GM19397 (cell line): ENCODE data around the gene FOXE3.
A peak's percentile ranks its signal among the peaks of the same experiment; 100 is the strongest.

Source experiments
- ATAC-seq: cut with Tn5 transposase; IDR thresholded peaks from one replicate; pipeline ENCODE4 v1.9.1; 2021; ENCODE audit warnings: mild to moderate bottlenecking, moderate library complexity; ENCODE audit not compliant: unreplicated experiment

FOXE3 gene

DNA sequence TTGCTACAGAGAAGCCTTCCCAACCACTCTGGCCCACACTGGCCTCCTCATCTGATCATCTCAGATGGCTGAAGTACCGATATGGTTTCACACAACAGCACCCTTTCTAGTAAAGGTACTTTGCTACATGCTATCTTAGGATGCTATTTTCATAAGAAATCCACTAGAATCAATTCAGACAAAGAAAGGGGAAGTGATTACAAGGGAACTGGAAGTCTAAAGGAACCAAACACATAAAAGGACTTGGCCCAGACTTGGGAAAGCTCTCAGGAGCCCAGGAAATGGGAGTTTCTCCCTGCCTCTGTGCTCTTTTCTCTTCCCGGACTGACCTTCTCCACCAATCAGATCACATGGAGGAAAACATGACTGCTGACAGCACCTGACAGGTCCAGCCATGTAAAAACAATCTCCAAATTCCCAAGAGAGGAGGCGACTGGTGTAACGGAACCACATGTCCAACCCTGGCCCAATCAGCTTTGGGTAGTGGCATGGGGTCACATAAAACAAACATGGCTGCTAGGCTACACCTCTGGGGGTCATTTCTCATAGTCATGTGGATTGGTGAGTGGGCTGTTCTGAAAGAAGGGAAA lies 12.7 kb upstream of the FOXE3 start:
- no peak for ATAC-seq

GRCh38 chr1:47405697-47406096 lies 10.4 kb upstream of the FOXE3 start:
- ATAC-seq, result no peak

- ATAC-seq, result no peak
Measured at GRCh38 chr1:47406966-47407365, 9.1 kb upstream of the FOXE3 start.

DNA sequence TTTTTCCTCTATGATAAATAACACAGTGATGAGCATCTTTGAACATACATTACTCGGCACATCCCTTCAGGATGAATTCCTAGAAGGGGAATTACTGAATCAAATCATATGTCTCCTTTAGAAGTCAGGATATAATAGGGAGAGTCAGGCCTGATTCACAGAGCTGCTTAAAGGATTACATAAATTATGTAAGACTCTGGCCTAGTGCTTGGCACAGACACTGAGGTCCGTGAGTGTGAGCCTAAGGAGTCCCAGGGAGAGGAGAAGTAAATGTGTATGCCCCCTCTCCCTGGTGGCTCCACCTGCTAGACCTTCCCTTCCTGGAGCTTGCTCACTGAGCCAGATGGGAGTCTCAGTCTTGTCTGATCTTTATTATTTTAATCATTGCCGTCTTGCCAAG lies 8.6 kb upstream of the FOXE3 start:
- no peak for ATAC-seq

- ATAC-seq, result no peak
Measured at GRCh38 chr1:47409311-47410067, 6.6 kb upstream of the FOXE3 start.

GRCh38 chr1:47410068-47410455 lies 6.0 kb upstream of the FOXE3 start:
- ATAC-seq, result no peak

- no peak for ATAC-seq
Measured at GRCh38 chr1:47411436-47411835, 4.6 kb upstream of the FOXE3 start.

DNA sequence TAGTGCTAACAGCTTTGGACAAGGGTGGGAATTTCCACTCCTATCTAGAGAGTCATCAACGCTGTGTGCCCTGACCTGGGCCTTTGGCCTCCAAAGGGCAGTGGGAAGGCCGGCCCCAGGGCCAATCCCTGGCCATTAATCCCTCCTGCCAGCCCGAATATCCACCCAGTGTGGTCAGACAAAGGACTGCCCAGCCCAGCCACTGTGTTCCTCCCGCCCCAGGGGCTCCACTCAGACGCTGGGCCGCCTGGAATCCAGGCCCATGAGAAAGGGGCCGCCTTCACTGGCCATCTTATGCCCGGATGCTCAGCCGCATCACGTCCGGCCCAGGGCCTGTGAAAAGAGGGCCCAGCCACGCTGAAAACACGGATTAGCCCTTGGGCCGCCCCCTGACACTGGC lies 3.6 kb upstream of the FOXE3 start:
- ATAC-seq, result no peak

GRCh38 chr1:47416319-47417169 lies 459 bp downstream of the FOXE3 start:
- ATAC-seq, result no peak

GRCh38 chr1:47417170-47418044 lies 1.3 kb downstream of the FOXE3 start:
- ATAC-seq, result no peak

DNA sequence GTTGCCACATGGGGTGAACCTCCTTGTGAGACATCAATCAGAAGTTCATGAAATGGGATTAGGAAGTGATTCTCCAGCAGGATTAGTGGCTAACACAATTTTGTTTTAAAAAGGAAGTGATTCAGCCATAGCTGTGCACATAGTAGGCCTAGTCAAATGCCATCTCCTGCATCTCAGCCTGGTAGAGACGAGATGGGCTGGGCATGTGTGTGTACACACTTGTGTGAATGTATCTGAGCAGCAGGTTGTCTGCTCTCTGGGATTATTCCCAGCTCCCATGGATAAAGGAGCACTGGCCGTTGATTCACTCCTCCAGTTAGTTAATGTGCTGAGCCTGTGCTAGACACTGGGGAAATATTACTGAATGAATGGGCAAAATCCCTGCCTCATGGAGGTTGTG lies 2.0 kb downstream of the FOXE3 start:
- ATAC-seq, result no peak

- no peak for ATAC-seq
Measured at GRCh38 chr1:47418681-47419325, 2.7 kb downstream of the FOXE3 start.

GRCh38 chr1:47420547-47420946 lies 4.5 kb downstream of the FOXE3 start:
- no peak for ATAC-seq

DNA sequence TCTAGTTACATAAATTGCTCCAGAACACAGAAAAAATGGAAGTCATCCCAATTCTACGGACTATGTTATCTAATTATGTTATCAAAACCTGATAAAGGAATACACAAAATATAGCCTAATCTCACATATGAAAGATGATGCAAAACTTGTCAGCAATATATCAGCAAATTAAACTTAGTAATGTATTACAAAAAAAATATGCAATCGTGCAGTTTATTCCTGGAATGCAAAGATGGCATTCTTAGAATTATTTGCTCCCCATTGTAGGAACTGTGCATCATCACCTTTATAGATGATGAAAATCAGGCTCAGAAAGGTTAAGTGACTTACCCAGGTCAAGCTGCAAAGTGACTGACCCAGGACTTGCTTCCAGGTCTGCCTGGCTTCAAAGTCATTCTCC lies 7.8 kb downstream of the FOXE3 start:
- no peak for ATAC-seq

GRCh38 chr1:47424336-47424982 lies 8.4 kb downstream of the FOXE3 start:
- no peak for ATAC-seq

DNA sequence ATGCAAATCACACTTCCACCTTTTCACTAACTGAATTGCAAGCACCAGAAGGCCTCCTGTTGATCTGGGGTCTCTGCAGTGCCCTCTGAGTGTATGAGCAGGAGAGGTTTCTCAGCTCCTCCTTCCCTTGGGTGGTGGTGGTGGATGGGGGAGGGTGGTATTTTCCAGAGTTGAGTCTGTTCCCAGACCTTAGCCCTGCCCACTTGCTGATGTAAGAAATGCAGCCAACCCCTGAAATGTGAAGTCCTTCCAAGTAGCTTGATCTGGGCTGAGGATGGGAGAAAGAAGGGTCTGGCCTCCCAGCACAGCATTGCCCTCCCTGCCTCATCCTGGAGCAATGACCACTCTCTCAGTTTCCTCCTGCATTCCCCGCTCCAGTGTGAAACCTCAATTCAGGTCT lies 15.4 kb downstream of the FOXE3 start:
- ATAC-seq, result no peak

- ATAC-seq, result peak; percentile 34
Measured at GRCh38 chr1:47432071-47433036, 16.3 kb downstream of the FOXE3 start.

DNA sequence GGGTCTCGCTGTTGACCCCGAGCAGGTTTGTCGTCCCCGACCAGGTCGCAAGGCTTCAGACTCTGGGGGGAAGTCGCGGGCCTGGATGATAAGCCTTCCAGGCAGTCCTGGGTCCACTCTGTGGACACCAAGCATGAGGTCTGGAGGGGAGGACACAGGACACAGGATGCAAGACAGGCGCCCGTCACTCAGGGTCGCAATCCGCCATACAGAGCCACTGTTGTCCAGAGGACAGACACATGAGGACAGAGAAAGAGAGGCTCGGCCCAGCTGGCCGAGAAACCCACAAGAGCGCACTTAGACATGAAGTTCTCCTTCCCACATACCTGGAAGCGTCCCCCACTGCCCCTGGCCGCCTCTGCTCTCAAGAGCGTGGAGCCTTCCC lies 16.9 kb downstream of the FOXE3 start:
- no peak for ATAC-seq
